ENCODE measurements around the gene PRKAR1B.

DNA sequence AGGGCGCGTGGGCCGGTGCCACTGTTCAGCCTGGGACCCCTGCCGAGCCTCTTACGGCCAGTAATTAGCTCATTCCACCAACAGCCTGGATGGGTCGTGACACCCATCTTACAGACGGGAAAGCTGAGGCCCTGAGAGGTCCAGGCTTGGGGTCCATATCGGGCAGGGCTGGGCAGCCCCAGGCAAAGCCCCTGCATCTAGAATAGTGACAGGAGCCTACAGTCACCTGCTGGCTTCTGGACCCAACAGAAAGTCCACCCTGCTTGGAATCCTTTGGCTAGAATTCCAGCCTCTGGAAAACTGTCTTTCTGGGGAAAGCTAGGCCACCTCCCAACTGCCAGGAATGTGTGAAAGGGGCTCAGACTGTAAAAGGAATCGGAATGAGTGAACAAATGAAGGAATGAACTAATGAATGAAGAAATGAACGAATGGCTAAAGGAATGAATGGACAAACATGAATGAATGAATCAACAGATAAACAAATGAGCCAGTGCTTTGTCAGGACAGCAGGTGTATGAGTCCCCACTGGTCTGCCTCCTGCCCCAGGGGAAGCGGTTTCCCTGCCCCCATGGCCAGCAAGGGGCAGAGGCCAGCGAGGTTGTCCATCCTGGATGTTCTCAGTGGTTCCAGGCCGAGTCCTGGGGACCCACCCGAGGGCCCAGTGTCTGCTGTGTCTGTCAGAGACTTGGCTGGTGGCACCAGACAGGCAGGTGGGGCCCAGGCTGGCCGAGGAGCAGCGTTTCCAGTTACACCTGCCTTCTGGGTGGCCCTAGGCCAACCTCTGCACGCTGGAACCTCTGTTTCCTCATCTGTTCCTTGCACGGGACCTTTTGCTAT lies 183.4 kb downstream of the PRKAR1B start:
- TF ChIP-seq EZH2 (IDR thresholded peaks at IDR 0.05; ENCODE audit: borderline replicate concordance, control insufficient read depth, low read depth, low read length) (no peak), CREB1 (IDR thresholded peaks at IDR 0.05; ENCODE audit: low read depth) (no peak), ASH2L (IDR thresholded peaks at IDR 0.05; ENCODE audit: borderline replicate concordance, low read depth) (no peak), TCF7 (IDR thresholded peaks at IDR 0.05; ENCODE audit: borderline replicate concordance) (no peak), DPF2 (IDR thresholded peaks at IDR 0.05) (no peak), TCF3 (IDR thresholded peaks at IDR 0.05; ENCODE audit: borderline replicate concordance, insufficient read depth, low read depth, low read length) (no peak), HDAC2 (IDR thresholded peaks at IDR 0.05) (no peak), STAT1 (conservative IDR thresholded peaks at IDR 0.05) (no peak)
- TF ChIP-seq, protein P1, sequence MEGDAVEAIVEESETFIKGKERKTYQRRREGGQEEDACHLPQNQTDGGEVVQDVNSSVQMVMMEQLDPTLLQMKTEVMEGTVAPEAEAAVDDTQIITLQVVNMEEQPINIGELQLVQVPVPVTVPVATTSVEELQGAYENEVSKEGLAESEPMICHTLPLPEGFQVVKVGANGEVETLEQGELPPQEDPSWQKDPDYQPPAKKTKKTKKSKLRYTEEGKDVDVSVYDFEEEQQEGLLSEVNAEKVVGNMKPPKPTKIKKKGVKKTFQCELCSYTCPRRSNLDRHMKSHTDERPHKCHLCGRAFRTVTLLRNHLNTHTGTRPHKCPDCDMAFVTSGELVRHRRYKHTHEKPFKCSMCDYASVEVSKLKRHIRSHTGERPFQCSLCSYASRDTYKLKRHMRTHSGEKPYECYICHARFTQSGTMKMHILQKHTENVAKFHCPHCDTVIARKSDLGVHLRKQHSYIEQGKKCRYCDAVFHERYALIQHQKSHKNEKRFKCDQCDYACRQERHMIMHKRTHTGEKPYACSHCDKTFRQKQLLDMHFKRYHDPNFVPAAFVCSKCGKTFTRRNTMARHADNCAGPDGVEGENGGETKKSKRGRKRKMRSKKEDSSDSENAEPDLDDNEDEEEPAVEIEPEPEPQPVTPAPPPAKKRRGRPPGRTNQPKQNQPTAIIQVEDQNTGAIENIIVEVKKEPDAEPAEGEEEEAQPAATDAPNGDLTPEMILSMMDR (IDR thresholded peaks at IDR 0.05 in 2 of 3, conservative IDR thresholded peaks at IDR 0.05 in 1 of 3; ENCODE audit: control insufficient read depth in 2 of 3, extremely low read depth in 1 of 3, insufficient read depth in 1 of 3, low read depth in 3 of 3, low read length in 3 of 3) = no peak
- TF ChIP-seq, protein P2, sequence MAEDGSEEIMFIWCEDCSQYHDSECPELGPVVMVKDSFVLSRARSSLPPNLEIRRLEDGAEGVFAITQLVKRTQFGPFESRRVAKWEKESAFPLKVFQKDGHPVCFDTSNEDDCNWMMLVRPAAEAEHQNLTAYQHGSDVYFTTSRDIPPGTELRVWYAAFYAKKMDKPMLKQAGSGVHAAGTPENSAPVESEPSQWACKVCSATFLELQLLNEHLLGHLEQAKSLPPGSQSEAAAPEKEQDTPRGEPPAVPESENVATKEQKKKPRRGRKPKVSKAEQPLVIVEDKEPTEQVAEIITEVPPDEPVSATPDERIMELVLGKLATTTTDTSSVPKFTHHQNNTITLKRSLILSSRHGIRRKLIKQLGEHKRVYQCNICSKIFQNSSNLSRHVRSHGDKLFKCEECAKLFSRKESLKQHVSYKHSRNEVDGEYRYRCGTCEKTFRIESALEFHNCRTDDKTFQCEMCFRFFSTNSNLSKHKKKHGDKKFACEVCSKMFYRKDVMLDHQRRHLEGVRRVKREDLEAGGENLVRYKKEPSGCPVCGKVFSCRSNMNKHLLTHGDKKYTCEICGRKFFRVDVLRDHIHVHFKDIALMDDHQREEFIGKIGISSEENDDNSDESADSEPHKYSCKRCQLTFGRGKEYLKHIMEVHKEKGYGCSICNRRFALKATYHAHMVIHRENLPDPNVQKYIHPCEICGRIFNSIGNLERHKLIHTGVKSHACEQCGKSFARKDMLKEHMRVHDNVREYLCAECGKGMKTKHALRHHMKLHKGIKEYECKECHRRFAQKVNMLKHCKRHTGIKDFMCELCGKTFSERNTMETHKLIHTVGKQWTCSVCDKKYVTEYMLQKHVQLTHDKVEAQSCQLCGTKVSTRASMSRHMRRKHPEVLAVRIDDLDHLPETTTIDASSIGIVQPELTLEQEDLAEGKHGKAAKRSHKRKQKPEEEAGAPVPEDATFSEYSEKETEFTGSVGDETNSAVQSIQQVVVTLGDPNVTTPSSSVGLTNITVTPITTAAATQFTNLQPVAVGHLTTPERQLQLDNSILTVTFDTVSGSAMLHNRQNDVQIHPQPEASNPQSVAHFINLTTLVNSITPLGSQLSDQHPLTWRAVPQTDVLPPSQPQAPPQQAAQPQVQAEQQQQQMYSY (CRISPR knock-in tag; IDR thresholded peaks at IDR 0.05) = no peak

All from GM12878 (cell line).